Erythroblast (primary cell): ENCODE measurements around the gene C20orf144.

Source experiments
- GATA1 ChIP-seq: IDR thresholded peaks from 2 replicates; pipeline ENCODE4 v1.6.1; 2011; ENCODE audit warnings: low read depth, mild to moderate bottlenecking, control low read depth, low read length, moderate library complexity
- POLR2A ChIP-seq: IDR thresholded peaks from 2 replicates; pipeline ENCODE4 v1.6.1; 2011; ENCODE audit warnings: mild to moderate bottlenecking, low read length

DNA sequence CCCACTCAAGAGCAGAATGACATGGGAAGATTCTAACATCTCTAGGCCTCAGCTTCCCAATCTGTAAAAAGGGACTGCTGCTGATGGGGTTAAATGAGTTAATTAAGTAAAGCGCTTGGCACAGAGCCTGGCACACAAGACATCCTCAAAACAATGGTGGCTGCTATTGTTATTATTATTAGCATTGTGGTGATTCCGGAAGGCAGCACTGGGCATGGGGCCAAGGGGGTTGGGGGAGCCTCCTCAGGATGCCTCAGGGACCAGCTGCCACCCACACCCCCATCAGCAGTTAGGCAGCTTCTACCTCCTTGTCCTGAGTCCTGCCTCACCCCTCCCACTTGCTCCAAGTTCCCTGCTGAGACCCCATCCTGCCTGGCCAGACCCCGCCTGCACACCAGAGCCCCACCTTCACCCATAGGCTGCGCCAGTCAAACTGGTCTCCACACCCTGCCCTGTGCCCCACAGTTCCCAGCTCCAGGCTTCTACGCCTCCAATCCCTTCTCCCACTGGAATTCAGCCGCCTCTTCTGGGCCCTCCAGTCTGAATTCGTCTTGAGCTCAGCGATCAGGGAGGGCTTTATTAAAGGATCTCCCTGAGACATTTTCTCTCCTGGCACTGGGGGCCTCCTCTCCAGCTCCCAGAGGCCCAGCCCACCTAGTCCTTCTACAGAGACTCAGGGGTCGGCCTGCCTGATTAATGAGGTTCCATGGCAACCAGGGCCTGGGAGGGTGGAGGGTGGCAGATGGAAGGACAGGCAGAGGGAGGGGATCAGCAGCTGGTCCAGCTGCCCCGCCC lies 22.6 kb downstream of the C20orf144 start:
- TF ChIP-seq POLR2A, result no peak
- TF ChIP-seq GATA1, result no peak
